HCT116 (cell line): ENCODE data around the gene PLCD4.

ENCODE experiments used
- CTCF ChIP-seq, 3 experiments: fragments of 200-600 bp in 1 of 3; sonication (generic) in 1 of 3; IDR thresholded peaks in 2 of 3; conservative IDR thresholded peaks in 1 of 3; 2 replicates each; pipeline ENCODE4 v1.5.1; 2012 to 2017; ENCODE audit warnings: low read depth in 2 of 3, low read length in 2 of 3, antibody characterized with exemption in 1 of 3, borderline replicate concordance in 1 of 3, control low read depth in 1 of 3, mild to moderate bottlenecking in 1 of 3, mixed read lengths in 1 of 3, mixed run types in 1 of 3, moderate library complexity in 1 of 3; ENCODE audit not compliant: insufficient read depth in 1 of 3
- POLR2AphosphoS5 ChIP-seq: IDR thresholded peaks from 2 replicates; pipeline ENCODE4 v1.6.1; 2011; ENCODE audit warnings: mild to moderate bottlenecking, low read depth, low read length, moderate library complexity
- ZBTB33 ChIP-seq: IDR thresholded peaks from 2 replicates; pipeline ENCODE4 v1.6.1; 2011; ENCODE audit warnings: mild to moderate bottlenecking, low read length, moderate library complexity; ENCODE audit not compliant: insufficient replicate concordance; ENCODE audit errors: extremely low read depth
- ZNF274 ChIP-seq: fragments of 200-500 bp; sonication (Bioruptor generic); IDR thresholded peaks from 2 replicates; pipeline ENCODE4 v1.6.1; 2014; ENCODE audit warnings: mild to moderate bottlenecking, low read depth, low read length, inconsistent platforms

DNA sequence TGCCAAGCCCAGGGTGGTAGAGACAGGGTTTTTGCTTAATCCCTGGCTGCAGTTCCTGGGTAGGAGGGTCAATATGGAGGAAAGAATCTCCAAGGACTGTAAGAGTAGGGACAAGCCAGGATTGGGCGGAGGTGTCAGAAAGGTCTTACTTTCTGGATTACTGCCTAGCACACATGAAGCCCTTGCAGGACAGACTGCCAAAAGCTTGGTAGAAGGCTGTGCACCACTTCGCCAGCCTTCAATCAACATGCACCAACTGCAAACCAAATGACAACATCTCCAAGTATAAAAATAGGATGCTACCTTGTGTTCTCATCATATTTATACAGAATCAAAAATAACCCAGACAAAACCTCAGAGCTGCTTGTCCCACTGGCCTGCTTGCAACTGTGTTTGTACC, 48.1 kb downstream of the PLCD4 start:
- TF ChIP-seq CTCF (IDR thresholded peaks at IDR 0.05 in 2 of 3, conservative IDR thresholded peaks at IDR 0.05 in 1 of 3; ENCODE audit: borderline replicate concordance in 1 of 3, insufficient read depth in 1 of 3, low read depth in 2 of 3, low read length in 2 of 3): no peak
- TF ChIP-seq POLR2AphosphoS5: no peak
- no peak for TF ChIP-seq ZNF274
- TF ChIP-seq ZBTB33: no peak
